Thymus (tissue), 11 donors: ENCODE measurements around the gene SLC27A4. TPM values are rescaled to one million over a fixed set of nuclear protein-coding genes. Genes with fewer than 3 reads are reported as not detected.

ENCODE experiments used
- DNase-seq, 9 donors: peaks; one replicate each; pipeline ENCODE4 v3.0.0-alpha.2; 2013; ENCODE audit warnings: low spot score in 9 of 9, low read depth in 6 of 9, missing footprints in 1 of 9
- H3K27ac ChIP-seq, 2 donors: one replicate each; pipeline ENCODE4 v1.5.1; 2013; ENCODE audit warnings: control low read depth in 1 of 2, low read depth in 1 of 2, low read length in 1 of 2, mild to moderate bottlenecking in 1 of 2, moderate library complexity in 1 of 2
- H3K27me3 ChIP-seq, 2 donors: one replicate each; pipeline ENCODE4 v1.5.1; 2013; ENCODE audit warnings: low read length in 1 of 2; ENCODE audit not compliant: control insufficient read depth in 2 of 2, insufficient read depth in 1 of 2
- H3K36me3 ChIP-seq, 2 donors: one replicate each; pipeline ENCODE4 v1.5.1; 2013; ENCODE audit warnings: low read length in 1 of 2, mild to moderate bottlenecking in 1 of 2, moderate library complexity in 1 of 2; ENCODE audit not compliant: control insufficient read depth in 2 of 2, insufficient read depth in 2 of 2
- H3K4me1 ChIP-seq, 2 donors: one replicate each; pipeline ENCODE4 v1.5.1; 2013; ENCODE audit warnings: low read length in 2 of 2; ENCODE audit not compliant: control insufficient read depth in 2 of 2, insufficient read depth in 2 of 2
- H3K4me3 ChIP-seq, 2 donors: one replicate each; pipeline ENCODE4 v1.5.1; 2013; ENCODE audit warnings: low read length in 2 of 2, control low read depth in 1 of 2, mild to moderate bottlenecking in 1 of 2
- H3K9me3 ChIP-seq, 2 donors: one replicate each; pipeline ENCODE4 v1.5.1; 2013; ENCODE audit warnings: low read length in 1 of 2, mild to moderate bottlenecking in 1 of 2; ENCODE audit not compliant: control insufficient read depth in 2 of 2, insufficient read depth in 1 of 2
- WGBS: extraction: QIAGEN DNeasy Blood & Tissue Kit; methylation state at CpG from one replicate; pipeline ENCODE4 v1.1.7; 2013; 5-methylcytosine and 5-hydroxymethylcytosine counted together
- polyA plus RNA-seq: library from polyadenylated mRNA; stranded (reverse); fragments of 200-250 nt; gene quantifications from one replicate; pipeline ENCODE4 v1.2.3, GENCODE V29; 2013
- total RNA-seq: library from RNA; stranded (reverse); fragments of 120-200 nt; gene quantifications from one replicate; pipeline ENCODE4 v1.2.4, GENCODE V29; 2013
- donor health status: healthy.

Gene SLC27A4
- total and polyA plus RNA-seq, 2 donors, result 6.7 to 20.7 TPM

DNA sequence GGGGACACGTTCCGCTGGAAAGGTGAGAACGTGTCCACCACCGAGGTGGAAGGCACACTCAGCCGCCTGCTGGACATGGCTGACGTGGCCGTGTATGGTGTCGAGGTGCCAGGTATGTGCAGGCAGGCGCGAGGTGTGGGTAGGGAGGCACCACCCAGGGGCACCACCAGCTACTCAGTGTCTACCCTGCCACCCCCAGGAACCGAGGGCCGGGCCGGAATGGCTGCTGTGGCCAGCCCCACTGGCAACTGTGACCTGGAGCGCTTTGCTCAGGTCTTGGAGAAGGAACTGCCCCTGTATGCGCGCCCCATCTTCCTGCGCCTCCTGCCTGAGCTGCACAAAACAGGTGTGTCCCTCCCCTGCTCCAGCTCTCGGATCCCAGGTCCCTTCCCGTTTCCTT, 15.1 kb downstream of the SLC27A4 start:
- Histone ChIP-seq H3K4me3 (no peak overlapping the region), H3K27ac (no peak overlapping the region), H3K9me3 (no peaks in the 10 kb centered on the region), H3K27me3 (no peaks in the 10 kb centered on the region), H3K36me3 (peaks cover 23 to 42% of the 10 kb centered on the region in 2 donors), H3K4me1 (no peaks in the 10 kb centered on the region)
- 98% methylated on average over 19 of the region's 19 CpGs for WGBS
- no peak for DNase-seq

DNA sequence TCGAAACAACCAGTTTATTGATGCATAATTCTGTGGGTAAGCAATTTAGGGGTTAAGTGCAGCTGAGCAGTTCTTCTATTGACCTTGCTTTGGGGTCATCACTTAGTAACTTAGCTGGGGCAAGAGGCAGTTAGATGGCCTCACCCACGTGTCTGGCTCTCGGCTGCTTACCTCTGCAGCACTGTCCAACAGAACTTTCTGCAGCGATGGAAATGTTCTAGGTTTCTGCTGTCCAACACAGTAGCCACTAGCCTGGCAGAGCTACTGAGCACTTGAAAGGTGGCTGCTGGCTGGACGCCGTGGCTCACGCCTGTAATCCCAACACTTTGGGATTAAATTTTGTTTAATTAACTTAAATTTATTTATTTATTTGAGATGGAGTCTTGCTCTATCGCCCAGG, 17.8 kb downstream of the SLC27A4 start:
- H3K4me1 ChIP-seq, result peaks cover 0 to 12% of the 10 kb centered on the region in 2 donors
- H3K36me3 ChIP-seq, result peaks cover 19 to 32% of the 10 kb centered on the region in 2 donors
- no peak overlapping the region for H3K4me3 ChIP-seq
- no peak for DNase-seq
- 98% methylated on average over 8 of the region's 8 CpGs for WGBS
- no peaks in the 10 kb centered on the region for H3K9me3 ChIP-seq
- no peak overlapping the region for H3K27ac ChIP-seq
- no peaks in the 10 kb centered on the region for H3K27me3 ChIP-seq

DNA sequence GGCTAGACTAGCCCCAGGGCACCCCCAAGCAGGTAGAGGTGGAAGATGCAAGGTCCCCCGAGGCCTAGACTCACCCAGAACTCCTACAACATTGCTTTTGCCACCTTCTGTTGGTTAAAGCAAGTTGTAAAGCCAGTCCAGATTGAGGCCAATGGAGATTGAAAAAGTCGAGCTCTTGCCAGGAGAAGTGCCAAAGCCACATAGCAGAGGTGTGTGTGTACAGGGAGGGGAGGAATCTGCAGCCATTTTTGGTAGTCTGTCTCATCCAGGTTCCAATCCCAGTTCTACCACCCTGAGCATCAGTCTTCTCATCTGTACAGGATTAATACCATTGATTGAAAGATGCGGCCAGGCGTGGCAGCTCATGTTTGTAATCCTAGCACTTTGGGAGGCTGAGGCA, 18.5 kb downstream of the SLC27A4 start:
- H3K9me3 ChIP-seq, result no peaks in the 10 kb centered on the region
- no peak overlapping the region for H3K27ac ChIP-seq
- peaks cover 16 to 29% of the 10 kb centered on the region in 2 donors for H3K36me3 ChIP-seq
- 95% methylated on average over 4 of the region's 4 CpGs for WGBS
- peaks cover 0 to 12% of the 10 kb centered on the region in 2 donors for H3K4me1 ChIP-seq
- DNase-seq, result no peak
- no peak overlapping the region for H3K4me3 ChIP-seq
- no peaks in the 10 kb centered on the region for H3K27me3 ChIP-seq

DNA sequence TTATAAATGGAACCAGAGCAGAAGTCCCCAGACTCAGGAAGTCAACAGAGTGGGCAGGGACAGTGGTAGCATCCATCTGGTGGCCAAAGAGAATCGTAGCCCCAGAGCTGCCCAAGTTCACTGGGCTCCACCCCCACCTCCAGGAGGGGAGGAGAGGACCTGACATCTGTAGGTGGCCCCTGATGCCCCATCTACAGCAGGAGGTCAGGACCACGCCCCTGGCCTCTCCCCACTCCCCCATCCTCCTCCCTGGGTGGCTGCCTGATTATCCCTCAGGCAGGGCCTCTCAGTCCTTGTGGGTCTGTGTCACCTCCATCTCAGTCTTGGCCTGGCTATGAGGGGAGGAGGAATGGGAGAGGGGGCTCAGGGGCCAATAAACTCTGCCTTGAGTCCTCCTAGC, 20.5 kb downstream of the SLC27A4 start:
- H3K4me1 ChIP-seq, result peaks cover 13 to 27% of the 10 kb centered on the region in 2 donors
- 86% methylated on average over 2 of the region's 2 CpGs for WGBS
- H3K27me3 ChIP-seq, result no peaks in the 10 kb centered on the region
- H3K9me3 ChIP-seq, result no peaks in the 10 kb centered on the region
- peaks cover 8 to 11% of the 10 kb centered on the region in 2 donors for H3K36me3 ChIP-seq
- H3K4me3 ChIP-seq, result no peak overlapping the region
- no peak overlapping the region for H3K27ac ChIP-seq
- no peak for DNase-seq

DNA sequence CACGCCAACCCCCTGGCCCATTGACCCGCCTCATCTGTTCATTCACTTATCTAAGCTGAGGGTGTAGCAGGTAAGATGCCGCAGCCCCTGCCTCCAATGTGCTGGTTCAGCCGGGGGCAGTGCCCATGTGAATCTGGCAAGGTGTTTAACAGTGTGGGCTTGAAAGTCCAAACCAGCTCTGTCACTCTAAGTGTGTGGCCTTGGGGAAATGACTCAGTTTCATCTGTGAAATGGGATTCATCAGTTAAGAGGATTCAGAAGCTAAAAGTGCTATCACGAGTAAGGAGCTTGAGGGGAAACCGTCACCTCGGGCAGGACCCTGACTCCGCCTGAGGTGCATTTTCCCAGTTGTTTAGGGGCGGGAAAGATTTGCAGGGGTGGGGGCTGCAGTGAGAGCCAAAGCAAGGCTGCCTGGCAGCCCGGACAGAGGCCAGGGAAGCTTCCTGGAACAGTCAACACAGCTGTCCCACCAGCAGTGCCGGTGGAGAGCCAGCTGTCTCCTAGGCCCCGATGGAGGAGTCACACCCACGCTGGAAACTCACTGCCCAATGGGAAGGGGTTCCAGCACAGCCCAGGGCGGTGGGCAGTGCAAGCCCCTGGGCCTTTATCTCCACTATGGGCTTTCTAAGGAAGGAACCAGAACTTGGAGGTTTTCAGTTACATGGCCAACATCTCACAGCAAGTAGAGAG, 21.1 kb downstream of the SLC27A4 start:
- no peak for DNase-seq
- H3K27ac ChIP-seq, result no peak overlapping the region
- H3K4me1 ChIP-seq, result peaks cover 13 to 27% of the 10 kb centered on the region in 2 donors
- H3K9me3 ChIP-seq, result no peaks in the 10 kb centered on the region
- H3K27me3 ChIP-seq, result no peaks in the 10 kb centered on the region
- no peak overlapping the region for H3K4me3 ChIP-seq
- peaks cover 7 to 8% of the 10 kb centered on the region in 2 donors for H3K36me3 ChIP-seq
- WGBS, result 78% methylated on average over 14 of the region's 14 CpGs

DNA sequence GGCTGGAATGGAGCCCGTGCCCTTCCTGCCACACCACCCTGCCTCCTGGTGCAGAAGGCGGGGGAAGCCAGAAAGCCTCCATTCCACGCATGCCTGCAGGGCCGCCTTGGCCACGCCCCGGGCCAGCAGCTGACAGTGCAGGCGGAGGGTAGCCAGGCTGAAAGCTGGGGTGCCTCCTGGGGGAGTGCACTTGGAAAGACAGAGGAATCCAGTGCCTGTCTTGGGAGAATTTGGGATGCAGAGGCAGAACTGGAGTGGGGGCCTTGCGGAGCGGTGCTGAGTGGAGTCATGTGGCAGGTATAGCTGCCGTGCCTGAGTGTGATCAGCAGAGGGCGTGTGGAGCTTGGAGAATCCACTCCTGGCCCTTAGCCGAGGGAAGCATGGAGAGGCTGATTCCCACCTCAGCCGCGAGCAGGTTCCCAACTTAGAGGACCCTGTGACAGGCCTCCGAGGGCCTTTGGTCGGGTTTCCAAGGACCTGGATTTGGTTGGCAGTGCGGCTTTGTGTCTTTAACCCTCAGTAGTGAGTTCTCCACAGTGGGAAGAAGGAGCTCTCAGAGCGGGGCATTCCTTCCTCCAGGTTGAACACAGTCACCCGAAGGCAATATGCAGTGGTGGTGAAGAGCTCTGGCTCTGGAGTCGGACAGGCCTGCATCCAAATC, 21.8 kb downstream of the SLC27A4 start:
- no peak overlapping the region for H3K27ac ChIP-seq
- H3K4me1 ChIP-seq, result peaks cover 13 to 27% of the 10 kb centered on the region in 2 donors
- peaks cover 7 to 8% of the 10 kb centered on the region in 2 donors for H3K36me3 ChIP-seq
- 16% methylated on average over 20 of the region's 20 CpGs for WGBS
- H3K27me3 ChIP-seq, result no peaks in the 10 kb centered on the region
- DNase-seq, result peak in 7 of 9 donors; percentile 30 to 78 (median 51)
- peak overlapping the region; percentile 32 to 48 for H3K4me3 ChIP-seq
- H3K9me3 ChIP-seq, result no peaks in the 10 kb centered on the region

DNA sequence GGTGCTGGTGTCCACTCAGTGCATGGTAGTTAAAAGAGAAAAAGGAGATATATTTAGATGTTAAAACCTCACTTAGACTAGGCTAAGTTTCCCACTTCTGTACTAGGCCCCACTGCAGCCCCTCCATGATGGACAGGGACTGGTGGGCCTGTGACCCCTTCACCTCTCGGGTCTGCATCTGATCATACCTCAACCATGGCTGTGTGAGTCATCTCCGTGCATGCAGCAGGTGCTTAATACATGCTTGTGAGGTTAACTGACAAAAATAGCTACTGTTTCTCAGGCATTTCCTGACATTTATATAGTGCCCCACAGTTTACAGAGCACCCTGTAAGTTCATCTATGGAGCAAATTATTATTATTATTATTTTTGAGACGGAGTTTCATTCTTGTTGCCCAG, 22.4 kb downstream of the SLC27A4 start:
- no peak for DNase-seq
- Histone ChIP-seq H3K27ac (no peak overlapping the region), H3K36me3 (peaks cover 4 to 7% of the 10 kb centered on the region in 2 donors), H3K27me3 (no peaks in the 10 kb centered on the region), H3K4me3 (no peak overlapping the region), H3K9me3 (no peaks in the 10 kb centered on the region), H3K4me1 (peaks cover 13 to 27% of the 10 kb centered on the region in 2 donors)
- WGBS, result 96% methylated on average over 3 of the region's 3 CpGs

DNA sequence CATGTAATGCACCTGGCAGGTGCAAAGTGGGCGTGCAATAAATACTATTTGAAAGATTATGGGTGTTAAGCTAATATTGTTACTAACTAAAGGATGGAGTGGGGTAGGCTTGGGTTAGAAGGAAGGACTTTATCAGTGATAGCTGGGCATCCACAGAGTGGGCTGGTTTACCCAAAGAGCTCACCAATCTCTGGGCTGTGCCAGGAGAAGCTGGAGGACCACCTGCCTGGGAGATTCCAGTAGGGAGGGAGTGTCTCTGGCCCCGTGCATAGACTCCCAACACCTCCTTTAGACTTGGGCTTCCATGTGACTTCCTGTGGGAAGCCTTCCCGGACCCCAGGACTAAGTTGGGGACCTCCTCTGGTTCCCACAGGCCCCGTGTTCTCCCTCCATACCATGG, 25.2 kb downstream of the SLC27A4 start:
- Histone ChIP-seq H3K36me3 (no peaks in the 10 kb centered on the region), H3K4me3 (peak overlapping the region in 1 of 2 donors; percentile 28), H3K27ac (peak overlapping the region in 1 of 2 donors; percentile 76), H3K4me1 (peaks cover 16 to 31% of the 10 kb centered on the region in 2 donors), H3K9me3 (no peaks in the 10 kb centered on the region), H3K27me3 (no peaks in the 10 kb centered on the region)
- DNase-seq, result no peak
- 91% methylated on average over 4 of the region's 4 CpGs for WGBS

DNA sequence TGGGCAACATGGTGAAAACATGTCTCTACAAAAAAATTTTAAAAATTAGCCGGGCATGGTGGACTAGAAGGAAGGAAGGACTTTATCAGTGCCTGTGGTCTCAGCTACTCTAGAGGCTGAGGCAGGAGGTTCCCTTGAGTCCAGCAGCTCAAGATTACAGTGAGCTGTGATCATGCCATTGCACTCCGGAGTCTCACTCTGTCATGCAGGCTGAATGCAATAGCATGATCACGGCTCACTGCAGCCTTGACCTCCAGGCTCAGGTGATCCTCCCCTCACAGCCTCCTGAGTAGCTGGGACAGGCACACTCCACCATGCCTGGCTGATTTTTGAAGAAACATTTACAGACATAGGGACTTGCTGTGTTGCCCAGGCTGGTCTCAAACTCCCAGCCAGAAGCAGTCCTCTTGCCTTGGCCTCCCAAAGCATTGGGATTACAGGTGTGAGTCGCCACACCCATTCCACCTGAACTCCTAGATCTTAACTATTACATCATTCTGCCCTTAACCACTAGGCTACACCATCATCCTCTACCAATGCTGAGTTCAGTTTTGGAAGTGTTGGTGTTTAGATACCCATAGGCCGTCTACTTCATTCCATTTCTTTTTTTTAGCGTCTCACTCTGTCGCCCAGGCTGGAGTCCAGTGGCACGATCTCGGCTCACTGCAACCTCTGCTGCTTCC, 28.8 kb downstream of the SLC27A4 start:
- H3K4me3 ChIP-seq, result no peak overlapping the region
- DNase-seq, result no peak
- H3K27me3 ChIP-seq, result no peaks in the 10 kb centered on the region
- H3K36me3 ChIP-seq, result peaks cover 0 to 5% of the 10 kb centered on the region in 2 donors
- H3K4me1 ChIP-seq, result peaks cover 24 to 35% of the 10 kb centered on the region in 2 donors
- peaks cover 0 to 6% of the 10 kb centered on the region in 2 donors for H3K9me3 ChIP-seq
- no peak overlapping the region for H3K27ac ChIP-seq
- over 99% methylated on average over 9 of the region's 9 CpGs for WGBS
